ENCODE measurements around the gene POU5F2.

DNA sequence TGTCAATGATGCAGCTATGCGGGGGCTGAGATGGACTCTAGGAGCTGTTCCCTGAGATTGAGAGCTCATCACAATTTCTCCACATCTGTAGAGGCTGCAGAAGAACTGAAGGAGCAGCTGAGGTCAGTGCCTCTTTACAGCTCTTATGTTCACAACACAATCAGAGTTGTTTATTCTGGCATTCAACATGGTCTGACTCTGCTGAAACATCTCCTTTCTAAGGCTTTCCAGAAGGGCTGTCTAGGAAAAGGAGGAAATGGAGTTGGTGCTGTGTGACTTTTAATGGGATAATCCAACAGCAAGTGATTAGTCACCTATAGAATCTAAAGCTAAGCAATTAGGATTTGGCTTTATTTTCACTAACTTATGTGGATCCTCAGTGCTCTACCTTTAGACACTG is 6.0 kb downstream of the POU5F2 start:
- TF ChIP-seq CREB1 (IDR thresholded peaks at IDR 0.05) (no peak), ZNF274 (IDR thresholded peaks at IDR 0.05; ENCODE audit: borderline replicate concordance, extremely low read depth, low read length) (no peak), SUZ12 (IDR thresholded peaks at IDR 0.05; ENCODE audit: low read length) (no peak)
- TF ChIP-seq, protein P1, sequence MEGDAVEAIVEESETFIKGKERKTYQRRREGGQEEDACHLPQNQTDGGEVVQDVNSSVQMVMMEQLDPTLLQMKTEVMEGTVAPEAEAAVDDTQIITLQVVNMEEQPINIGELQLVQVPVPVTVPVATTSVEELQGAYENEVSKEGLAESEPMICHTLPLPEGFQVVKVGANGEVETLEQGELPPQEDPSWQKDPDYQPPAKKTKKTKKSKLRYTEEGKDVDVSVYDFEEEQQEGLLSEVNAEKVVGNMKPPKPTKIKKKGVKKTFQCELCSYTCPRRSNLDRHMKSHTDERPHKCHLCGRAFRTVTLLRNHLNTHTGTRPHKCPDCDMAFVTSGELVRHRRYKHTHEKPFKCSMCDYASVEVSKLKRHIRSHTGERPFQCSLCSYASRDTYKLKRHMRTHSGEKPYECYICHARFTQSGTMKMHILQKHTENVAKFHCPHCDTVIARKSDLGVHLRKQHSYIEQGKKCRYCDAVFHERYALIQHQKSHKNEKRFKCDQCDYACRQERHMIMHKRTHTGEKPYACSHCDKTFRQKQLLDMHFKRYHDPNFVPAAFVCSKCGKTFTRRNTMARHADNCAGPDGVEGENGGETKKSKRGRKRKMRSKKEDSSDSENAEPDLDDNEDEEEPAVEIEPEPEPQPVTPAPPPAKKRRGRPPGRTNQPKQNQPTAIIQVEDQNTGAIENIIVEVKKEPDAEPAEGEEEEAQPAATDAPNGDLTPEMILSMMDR (IDR thresholded peaks at IDR 0.05; ENCODE audit: control extremely low read depth in 1 of 3, insufficient read depth in 1 of 3, low read depth in 1 of 3, low read length in 3 of 3) = no peak
